ENCODE data around the gene RNF152.
A peak's percentile ranks its signal among the peaks of the same experiment; 100 is the strongest.

Gene RNF152

DNA sequence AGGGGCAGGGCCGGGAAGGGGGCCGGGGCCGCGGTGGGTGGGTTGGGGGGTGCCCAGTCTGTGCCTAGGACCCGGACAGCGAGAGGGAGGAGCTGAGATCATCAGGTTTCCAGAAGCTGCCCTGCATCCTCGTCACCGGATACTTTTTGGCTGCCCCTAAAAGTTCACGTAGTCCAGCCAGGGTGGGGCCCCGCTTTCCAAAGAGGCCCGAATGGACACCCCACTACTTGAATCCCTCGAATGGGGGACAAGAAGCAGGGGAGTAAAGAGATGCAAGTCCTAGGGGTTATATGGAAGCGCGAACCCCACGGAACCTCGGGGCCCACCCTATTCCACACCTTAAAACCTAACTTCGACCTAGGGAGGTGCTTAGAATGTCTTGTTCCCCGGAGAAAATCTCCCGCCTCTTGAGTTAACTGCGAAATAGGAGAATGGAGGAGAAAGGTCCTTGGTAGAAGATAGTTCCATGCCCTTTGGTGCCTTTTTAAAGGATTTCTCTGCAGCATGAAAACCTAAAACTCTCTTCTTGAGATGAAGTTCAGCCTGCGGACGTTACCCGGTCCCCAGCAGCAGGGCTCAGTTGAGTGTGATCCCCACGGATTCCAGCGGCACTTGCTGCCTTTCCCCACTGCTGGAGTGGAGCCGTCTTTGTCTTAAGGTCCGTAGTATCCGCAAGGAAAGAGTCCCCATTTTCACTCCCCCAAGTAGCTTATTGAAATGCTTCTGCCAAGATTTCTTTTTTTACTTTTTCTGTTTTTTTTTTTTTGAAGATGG, 2.1 kb upstream of the RNF152 start:
- DNase-seq (ENCODE audit: low read depth in 3 of 3, low spot score in 1 of 3), result no peak

DNA sequence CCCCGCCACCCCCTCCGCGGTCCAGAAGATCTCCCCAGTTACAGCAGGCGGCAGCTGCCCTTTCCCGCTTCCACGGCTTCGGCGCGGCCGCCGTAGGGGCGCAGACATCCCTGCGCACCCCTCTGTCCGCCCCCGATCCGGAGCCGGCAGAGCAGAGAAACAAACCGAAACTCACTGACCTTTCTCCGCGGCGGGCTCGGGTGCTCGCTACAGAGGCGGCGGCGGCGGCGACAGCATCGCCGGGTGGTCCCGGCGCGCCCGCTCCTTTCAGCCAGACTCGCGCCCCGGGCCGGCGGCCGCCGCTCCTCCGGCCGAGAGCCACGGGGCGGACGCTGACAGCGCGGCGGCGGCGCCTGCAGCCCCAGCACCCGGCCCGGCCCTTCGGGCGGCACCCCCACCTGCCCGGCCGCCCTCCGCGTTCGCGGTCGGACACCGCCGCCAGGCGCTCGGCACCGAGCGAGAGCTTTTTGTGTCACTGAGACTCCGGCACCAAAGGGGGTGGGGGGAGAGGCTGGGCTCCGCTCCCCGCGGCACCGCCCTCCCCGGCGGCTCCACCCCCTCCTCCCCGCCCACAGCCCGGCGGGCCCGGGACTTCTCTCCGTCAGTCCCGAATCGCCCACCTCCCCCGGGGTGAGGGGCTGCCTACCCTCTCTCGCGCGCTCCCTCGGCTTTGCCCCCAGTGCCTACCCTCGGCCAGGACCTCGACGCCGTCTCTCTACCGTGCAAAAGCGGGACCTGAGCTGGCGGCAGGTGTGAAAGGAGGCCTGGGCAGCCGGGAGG, 1.4 kb upstream of the RNF152 start:
- DNase-seq (ENCODE audit: low read depth in 3 of 3, low spot score in 1 of 3), result peak; percentile 27 to 65 (median 37)

DNA sequence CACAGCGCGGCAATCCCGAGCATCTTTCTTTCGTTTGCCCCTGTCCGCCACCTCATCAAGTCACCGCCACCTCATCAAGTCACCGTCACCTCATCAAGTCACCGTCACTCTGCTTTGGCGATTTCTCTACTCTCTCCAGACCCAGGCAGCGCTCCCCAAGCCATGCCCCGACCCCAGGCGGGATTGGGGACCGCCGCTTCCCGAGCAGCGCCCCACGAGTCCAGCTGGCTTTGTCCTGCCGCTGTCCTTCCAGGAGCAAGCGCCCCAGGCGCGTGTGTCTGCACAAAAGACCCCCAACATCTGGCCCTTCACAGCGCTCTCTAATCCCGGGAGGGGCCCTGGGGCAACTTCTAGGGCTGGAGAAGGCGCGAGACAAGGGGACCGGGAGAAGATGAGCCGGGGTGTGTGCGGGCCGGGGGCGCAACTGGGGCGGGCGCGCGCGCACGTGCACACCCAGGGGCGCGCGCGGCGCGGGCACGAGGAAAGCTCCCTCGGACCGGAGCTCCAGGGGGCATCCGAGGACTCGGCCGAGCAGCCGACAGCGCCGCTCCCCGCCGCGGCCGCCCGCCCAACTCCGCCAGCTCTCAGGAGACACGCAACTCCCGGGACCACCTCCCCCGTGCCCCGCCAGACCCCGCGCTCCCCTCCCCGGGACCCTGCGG, 633 bp upstream of the RNF152 start:
- peak in 1 of 3 donors; percentile 14 for DNase-seq (ENCODE audit: low read depth in 3 of 3, low spot score in 1 of 3)

DNA sequence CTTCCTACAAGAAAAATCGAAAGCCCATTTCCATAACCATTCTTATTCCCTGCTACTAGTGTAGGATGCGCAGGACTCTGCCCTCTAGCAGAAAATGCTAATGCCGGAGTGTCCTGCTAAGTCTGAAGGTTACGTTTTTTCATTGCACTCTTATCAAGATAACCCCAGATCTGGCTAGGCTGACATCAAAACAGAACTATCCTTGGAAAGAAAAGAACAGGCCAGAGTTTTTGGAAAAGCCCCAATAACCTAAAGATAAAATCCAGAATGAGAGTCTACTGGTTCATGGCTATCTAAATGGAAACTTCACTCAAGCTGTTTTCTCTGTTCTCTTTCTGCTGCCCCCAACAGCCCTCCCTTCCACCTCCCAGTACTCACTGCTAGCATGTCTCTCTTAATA, 913 bp downstream of the RNF152 start:
- no peak for DNase-seq (ENCODE audit: low read depth in 3 of 3, low spot score in 1 of 3)

DNA sequence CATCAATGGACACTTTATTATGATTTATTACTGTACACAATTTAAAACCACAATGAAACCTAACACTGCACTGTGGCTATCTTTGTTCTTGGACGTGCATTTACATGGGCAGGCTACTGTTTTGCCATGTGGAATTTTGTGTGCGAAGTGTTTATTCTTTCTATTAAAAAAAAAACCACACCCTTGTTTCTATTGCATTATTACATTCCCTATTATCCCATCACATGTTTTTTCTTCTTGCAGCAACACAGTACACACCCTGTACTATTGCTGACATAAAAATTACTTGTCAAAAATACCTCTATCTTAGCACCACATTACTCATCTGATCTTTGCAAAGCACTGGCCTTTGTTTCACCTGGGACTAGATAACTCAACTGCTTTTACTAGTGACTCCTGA, 1.5 kb downstream of the RNF152 start:
- no peak for DNase-seq (ENCODE audit: low read depth in 3 of 3, low spot score in 1 of 3)

DNA sequence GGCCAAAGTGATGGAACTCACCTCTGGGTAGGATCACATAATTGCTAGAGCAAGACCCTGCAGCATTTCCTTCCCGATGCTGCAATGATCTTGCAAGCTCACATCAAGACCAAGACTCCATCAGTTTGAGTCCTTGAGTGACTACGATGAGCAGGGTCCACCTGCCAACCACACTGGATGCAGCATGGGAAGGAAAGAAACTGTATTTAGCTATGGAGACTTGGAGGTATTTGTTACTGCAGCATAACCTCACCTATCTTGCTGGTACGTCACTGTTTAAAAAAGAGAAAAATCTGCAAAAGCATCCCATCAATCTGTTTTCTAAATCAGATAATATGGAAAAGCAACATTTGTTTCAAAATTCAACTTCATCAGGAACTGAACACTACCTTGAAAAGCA, 2.5 kb downstream of the RNF152 start:
- no peak for DNase-seq (ENCODE audit: low read depth in 3 of 3, low spot score in 1 of 3)

DNA sequence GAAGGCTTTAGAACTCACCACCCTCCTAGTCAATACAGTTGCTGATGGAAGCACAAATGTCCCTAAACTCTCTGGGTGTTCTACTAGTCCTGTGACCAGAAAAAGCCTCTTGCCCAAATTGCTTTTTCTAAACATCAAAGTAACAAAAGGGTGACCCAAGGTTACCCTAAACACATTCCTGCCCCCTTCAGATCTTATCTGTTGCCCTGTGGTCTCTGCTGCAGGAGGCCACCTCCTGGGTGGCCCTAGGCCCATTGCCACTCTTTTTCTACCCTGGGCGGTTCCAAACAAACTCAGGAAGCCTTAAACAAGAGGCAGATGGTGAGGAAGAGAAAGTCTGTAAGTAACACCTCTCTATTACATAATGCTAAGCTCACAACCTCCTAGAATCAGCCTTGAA, 3.3 kb downstream of the RNF152 start:
- no peak for DNase-seq (ENCODE audit: low read depth in 3 of 3, low spot score in 1 of 3)

DNA sequence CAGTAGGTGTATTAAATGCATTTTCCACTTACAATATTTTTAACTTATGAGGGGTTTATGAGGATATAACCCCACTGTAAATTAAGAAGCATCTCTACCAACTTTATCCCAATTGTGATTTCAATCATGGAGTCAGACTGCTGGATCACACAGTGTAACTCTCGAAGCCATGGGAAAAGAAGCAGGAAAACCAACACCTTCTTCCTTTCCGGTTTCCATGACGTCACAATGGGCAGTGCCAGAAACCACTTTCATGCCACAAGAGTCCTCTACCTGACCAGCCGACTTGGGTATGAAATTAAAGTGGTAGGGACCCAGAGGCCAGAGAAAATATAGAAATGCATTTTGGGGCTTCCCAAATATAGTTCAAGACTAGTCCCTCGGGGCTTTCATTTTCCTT, 4.2 kb downstream of the RNF152 start:
- no peak for DNase-seq (ENCODE audit: low read depth in 3 of 3, low spot score in 1 of 3)

DNA sequence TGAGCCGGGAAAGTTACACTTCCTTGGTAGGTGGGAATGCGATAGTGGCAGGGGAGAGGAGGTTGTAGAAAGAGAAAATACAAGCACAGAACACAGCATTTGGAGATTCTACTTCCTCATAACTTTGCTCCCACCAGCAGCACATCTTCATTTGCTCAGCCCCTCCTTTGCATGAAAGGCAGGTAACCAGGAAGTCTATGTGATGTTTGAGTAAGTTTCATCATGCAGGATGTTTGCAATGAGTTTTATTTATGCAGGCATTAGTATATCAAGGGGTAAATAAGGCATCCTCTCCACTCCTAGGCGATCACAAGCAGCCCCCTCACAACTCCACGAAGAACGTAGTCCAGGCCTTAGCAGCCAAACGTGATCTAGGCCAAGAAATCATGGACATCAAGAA, 5.0 kb downstream of the RNF152 start:
- DNase-seq (ENCODE audit: low read depth in 3 of 3, low spot score in 1 of 3), result no peak

DNA sequence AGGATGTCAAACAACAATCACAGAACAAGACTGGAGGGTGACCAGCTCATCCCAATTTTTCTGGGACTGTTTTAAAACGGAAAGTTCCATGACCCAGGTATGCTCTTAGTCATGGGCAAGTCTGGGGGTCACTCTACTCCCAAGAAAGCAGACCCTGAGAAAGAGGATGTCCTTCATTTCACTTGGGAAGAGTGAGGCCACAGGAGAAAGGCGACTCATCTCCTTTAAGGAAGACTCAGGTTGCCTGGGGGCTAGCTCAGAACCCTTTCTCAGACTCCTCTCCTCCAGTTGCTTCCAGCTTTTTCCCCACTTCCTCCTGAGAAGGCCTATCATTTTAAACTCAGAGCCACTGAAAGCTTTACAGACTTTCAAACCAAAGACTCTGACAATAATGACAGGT, 9.3 kb downstream of the RNF152 start:
- no peak for DNase-seq (ENCODE audit: low read depth in 3 of 3, low spot score in 1 of 3)

DNA sequence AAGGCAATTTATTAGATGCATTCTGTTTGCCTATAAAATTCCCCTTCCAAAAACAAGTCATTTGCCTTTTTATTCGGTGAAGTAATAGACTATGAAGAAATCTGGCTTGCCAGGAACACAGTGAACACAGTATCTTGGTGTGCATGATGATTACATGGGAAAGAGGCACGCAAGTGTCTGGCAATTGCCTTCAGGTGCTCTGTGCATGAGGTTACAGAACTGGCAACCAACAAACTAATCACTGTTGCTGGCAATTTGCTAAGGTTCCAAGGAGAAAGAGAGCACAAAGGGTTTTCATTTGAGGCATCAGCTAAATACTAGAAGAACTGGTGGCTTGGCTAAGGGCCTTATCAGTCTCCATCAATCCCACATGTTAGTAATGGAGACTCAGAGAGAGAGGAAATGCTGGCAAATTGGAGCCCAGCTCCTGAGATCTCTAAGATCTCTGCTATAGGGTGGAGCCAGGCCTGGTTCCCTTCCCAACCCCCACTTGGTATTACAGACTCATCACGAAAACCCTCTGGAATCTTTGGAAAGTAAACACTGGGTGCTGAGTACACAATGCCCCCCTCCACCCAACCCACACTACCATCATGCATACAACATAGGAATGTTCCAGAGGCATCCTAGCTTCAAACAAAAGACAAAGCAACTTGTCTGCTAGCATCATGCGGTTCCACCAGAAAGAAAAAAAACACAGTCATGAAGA, 10.4 kb downstream of the RNF152 start:
- DNase-seq (ENCODE audit: low read depth in 3 of 3, low spot score in 1 of 3), result no peak

DNA sequence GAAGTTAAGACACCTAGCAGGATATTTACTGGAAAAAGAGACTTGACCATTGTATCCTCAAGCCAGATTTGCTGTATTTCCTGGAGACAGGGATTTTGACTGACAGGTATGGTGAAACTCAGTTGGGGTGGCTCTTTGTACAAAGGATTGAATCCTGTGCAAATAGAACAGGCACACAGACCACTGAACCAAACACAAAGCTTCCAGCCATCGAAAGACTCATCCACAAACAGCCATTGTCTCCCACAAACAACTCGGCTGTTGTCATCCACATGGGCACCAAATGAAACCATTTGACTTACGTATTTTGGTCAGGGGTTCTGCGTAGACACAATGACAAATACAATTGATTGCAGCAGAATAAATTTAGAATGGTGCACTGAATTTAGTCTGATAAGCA, 15.9 kb downstream of the RNF152 start:
- DNase-seq (ENCODE audit: low read depth in 3 of 3, low spot score in 1 of 3), result no peak

DNA sequence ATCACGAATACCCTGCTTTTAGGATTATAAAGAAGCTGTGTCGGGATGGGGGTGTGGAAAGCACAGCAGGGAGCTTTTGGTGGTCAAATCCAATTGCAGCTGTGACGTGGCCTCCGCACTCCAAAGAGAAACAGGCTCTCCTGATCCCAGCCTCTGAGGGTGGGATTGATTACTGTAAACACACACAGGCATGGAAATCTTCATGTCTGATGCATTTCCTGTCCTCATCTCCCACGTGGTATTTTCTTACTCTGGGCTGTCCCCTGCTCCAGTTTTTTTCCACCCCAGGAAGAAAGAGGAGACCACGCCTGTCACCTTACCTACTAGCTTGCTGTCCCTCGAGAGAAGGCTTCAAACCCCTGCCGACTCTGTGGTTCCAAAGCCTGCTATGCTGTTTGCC, 22.7 kb downstream of the RNF152 start:
- DNase-seq (ENCODE audit: low read depth in 3 of 3, low spot score in 1 of 3), result no peak

DNA sequence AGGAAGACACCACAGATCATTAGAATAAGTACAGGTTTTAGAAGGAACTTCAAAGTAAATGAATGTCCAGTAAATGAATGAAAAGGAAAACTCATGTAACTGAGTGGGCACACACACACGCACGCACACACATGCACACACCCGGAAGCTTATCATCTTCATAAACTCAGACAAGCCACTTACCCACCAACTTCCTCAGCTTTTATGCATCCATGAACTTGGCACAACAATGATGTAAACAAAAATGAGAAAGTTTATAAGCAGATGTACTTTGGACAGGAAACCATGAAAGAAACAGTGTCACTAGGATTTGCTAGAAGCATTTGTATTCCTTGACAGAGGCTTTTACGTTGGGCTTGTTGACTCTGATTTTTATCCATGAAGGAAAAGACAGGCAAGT, 23.2 kb downstream of the RNF152 start:
- no peak for DNase-seq (ENCODE audit: low read depth in 3 of 3, low spot score in 1 of 3)

DNA sequence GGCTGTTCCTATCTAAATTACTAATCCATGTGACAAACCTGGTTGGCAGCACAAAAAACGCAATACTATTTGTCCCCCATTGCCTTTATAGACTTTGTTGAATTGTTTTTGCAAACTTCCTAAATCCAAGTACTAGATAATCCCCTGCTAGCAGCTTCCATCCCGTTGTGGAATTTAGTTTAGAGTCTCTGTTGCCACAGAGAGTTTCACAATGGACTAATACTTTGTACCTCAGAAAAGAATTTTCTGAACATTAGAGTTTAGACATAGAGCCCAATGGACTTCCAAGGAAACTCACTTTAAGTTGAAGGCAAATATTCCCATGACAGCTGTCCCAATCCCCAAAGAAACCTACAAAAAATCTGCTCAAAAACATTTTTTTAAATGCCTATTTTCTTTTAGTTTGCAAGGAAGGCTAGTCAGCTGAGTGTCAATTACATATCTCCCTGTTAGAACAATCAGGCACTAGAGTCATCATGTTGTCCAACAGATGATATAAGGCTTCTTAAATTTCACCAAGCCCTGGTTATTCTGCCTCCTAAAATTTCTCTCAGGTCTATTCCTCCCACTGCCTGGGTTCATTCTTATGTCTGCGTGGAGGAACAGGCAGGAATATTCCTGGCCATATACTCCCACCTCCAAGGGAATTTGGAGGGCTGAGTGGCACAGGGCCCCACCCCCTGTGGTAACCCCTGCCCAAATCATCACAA, 27.2 kb downstream of the RNF152 start:
- no peak for DNase-seq (ENCODE audit: low read depth in 3 of 3, low spot score in 1 of 3)

DNA sequence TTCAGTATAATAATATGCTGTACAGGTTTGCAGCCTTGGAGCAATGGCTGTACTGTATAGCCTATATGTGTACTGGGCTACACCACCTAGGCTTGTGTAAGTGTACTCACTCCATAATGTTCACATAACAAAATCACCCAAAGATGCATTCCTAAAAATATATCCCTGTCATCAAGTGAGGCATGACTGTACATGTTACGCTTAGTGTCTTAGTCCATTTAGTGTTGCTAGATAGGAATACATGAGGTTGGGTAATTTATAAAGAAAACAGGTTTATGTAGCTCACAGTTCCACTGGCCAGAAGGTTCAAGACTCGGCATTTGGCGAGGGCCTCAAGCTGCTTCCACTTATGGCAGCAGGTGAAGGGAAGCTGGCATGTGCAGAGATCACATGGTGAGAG, 31.4 kb downstream of the RNF152 start:
- no peak for DNase-seq (ENCODE audit: low read depth in 3 of 3, low spot score in 1 of 3)

DNA sequence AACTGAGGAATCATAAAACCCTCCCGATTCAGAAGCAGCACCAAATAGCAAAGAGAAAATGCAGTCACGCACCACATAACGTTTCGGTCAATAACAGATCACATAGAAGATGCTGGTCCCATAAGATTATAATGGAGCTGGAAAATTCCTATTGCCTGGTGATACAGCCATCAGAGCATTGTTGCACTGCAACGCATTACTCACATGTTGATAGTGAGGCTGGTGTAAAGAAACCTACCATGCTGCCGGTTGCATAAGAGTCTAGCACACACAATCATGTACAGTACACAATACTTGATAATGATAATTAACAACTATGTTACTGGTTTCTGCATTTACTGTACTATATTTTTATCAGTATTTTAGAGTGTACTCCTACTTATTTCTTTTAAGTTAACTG, 32.5 kb downstream of the RNF152 start:
- no peak for DNase-seq (ENCODE audit: low read depth in 3 of 3, low spot score in 1 of 3)

DNA sequence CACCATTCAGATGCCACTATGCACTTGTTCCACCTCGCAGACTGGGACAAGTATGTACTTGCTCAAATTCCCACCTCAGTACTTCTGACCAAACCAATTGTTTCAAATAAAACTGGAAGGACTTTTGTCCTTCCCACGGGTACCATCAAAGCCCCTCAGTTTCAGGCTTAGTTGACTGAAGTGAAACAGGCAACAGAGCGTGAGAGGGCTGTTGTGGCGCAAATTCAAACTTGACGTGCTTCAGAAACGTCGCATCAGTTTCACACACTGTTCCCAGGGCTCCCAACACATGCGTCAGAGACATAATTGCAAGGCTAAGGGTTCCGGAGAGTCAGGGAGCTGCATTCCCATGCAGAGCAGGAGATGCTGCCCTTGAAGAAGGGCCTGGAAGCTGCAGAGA, 33.7 kb downstream of the RNF152 start:
- no peak for DNase-seq (ENCODE audit: low read depth in 3 of 3, low spot score in 1 of 3)

DNA sequence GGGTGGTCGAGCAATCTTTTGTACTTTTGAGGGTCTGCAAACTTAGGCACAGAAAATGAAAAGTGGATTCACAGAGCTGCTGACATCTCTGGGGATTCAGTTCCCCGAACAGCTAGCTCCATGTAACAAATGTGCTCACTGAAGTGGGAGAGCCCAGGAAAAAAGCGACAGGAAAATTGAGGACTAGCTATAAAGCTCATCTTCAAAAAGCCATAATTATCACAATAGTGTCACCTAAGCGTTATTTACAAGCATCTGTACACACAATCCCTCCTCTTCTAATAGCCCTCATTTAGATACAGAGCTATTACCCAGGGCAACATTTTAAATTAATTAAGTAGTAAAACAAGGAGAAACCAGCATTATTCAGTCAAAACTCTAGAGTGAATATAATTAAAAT, 36.1 kb downstream of the RNF152 start:
- DNase-seq (ENCODE audit: low read depth in 3 of 3, low spot score in 1 of 3), result no peak

DNA sequence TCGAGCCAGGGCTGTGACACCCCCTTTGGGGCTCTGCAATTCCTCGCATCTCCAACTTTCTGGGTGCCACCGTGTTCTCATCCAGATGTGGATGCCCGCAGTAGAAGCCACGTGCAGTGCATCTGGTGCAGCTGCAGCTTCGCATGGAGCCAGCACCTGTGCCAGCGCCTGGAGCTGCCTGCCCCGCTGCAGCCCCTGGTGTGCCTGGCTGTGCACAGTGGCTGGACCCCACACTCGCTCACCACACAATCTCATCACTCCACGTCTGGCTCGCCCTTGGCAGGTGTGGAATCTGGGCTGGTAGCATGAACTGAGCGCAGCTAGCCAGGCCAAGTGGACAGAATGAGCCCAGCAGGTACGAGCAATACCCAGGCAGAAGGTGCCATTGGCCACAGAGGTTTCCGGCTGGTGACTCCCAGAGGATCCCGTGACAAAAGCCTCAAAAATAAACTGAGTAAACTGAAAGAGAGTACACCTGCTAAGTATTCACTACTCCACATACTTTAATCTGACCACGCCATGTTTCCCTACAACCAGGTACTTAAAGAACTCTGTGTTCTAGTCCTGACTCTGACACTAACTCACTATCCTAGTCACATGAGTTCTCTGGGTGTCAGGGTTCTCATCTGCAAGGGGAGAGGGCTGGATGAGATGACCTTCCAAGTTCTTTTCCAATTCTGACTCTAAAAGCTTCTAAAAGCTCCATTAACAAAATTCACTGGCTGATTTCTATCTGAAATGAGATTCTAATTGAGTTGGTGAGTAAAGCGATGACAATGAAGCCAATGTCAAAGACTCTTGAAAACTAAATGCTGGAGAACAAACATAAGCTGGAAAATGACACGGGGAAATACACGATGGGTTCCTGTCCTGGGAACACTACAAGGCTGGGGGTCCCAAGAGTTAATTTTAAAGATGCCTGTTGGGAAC, 37.1 kb downstream of the RNF152 start:
- DNase-seq (ENCODE audit: low read depth in 3 of 3, low spot score in 1 of 3), result no peak
